SU-DHL-6 (cell line): ENCODE measurements around the gene PDE4D.

ENCODE experiments used
- CTCF ChIP-seq: fragments of 200-600 bp; sonication (generic); IDR thresholded peaks from one replicate; pipeline ENCODE4 v1.5.1; 2017; ENCODE audit warnings: antibody characterized with exemption, mild to moderate bottlenecking, low read length, moderate library complexity; ENCODE audit not compliant: insufficient read depth, poor library complexity, severe bottlenecking
- EZH2phosphoT487 ChIP-seq: fragments of 200-600 bp; sonication (generic), shearing (Covaris generic); conservative IDR thresholded peaks from 2 replicates; pipeline ENCODE4 v1.6.1; 2018; ENCODE audit warnings: mild to moderate bottlenecking, antibody characterized with exemption, low read length, moderate library complexity, mixed read lengths

GRCh38 chr5:59097116-59097515 is 796.4 kb downstream of the PDE4D start:
- TF ChIP-seq CTCF (no peak), EZH2phosphoT487 (no peak)
